GM12878 (cell line): Measurements from ENCODE around the gene PTPN18. TPM values are rescaled to one million over a fixed set of nuclear protein-coding genes. Genes with fewer than 3 reads are reported as not detected.
A peak's percentile ranks its signal among the peaks of the same experiment; 100 is the strongest.

Experiments used
- ATAC-seq: fragments of 200-7000 bp; cut with Tn5 transposase; 3 replicates; pipeline ENCODE4 v1.9.1; 2020; ENCODE audit warnings: mild to moderate bottlenecking, moderate library complexity
- BruUV-seq: library from RNA; stranded (reverse); fragments of 400-500 nt; replicated peaks from 2 replicates; lab custom pipeline; 2021; lab: Mats Ljungman, UMichigan
- CTCF ChIA-PET: fragments of 300-600 bp; sonication (Branson Sonifier 250); formaldehyde crosslinking; extraction: SDS; loops from one replicate; lab custom pipeline; 2021; ENCODE audit warnings: inconsistent platforms; lab: Yijun Ruan, JAX
- POLR2A ChIA-PET: fragments of 350-600 bp; formaldehyde crosslinking; extraction: SDS; loops from one replicate; lab custom pipeline; 2021; ENCODE audit warnings: inconsistent platforms; lab: Charles Lee
- RAD21 ChIA-PET: fragments of 300-600 bp; sonication (Branson Sonifier 250); formaldehyde crosslinking; loops from one replicate; lab custom pipeline; 2023; ENCODE audit warnings: antibody characterized with exemption; ENCODE audit not compliant: unreplicated experiment; lab: Charles Lee
- SMC1A ChIA-PET: fragments of 300-600 bp; sonication (Branson Sonifier 250); formaldehyde crosslinking; loops from one replicate; lab custom pipeline; 2023; ENCODE audit not compliant: unreplicated experiment, uncharacterized antibody; lab: Charles Lee
- DNase-seq: peaks from one replicate; pipeline ENCODE4 v3.0.0-alpha.2; 2011; ENCODE audit warnings: low read depth, low spot score
- FAIRE-seq: peaks from 3 replicates; lab custom pipeline; 2011; peaks lifted over from hg19 to GRCh38; lab: Jason Lieb, UNC
- H2AFZ ChIP-seq: 2 replicates; pipeline ENCODE4 v1.6.0; 2011; ENCODE audit warnings: low read depth, low read length, control low read depth; ENCODE audit not compliant: control insufficient read depth
- H3K27ac ChIP-seq: 2 replicates; pipeline ENCODE4 v1.5.1; 2011; ENCODE audit warnings: control low read depth; ENCODE audit not compliant: control insufficient read depth, insufficient read depth
- H3K27me3 ChIP-seq, 2 experiments: replicated peaks in 1 of 2; 2 replicates each; pipeline versions ENCODE4 v1.6.0 to v1.6.1; 2011; ENCODE audit warnings: low read length in 1 of 2; ENCODE audit not compliant: control insufficient read depth in 2 of 2, insufficient read depth in 2 of 2
- H3K36me3 ChIP-seq, 2 experiments: 2 replicates each; pipeline ENCODE4 v1.5.1; 2011; ENCODE audit warnings: low read length in 1 of 2; ENCODE audit not compliant: control insufficient read depth in 2 of 2, insufficient read depth in 2 of 2
- H3K4me1 ChIP-seq: 2 replicates; pipeline ENCODE4 v1.6.1; 2011; ENCODE audit warnings: mild to moderate bottlenecking, low read length, moderate library complexity, mixed read lengths; ENCODE audit not compliant: control insufficient read depth, insufficient read depth
- H3K4me2 ChIP-seq: 2 replicates; pipeline ENCODE4 v1.6.0; 2011; ENCODE audit warnings: control low read depth; ENCODE audit not compliant: control insufficient read depth, insufficient read depth
- H3K4me3 ChIP-seq: fragments of 200-600 bp; sonication (generic); 2 replicates; pipeline ENCODE4 v1.5.1; 2016
- H3K79me2 ChIP-seq: 2 replicates; pipeline ENCODE4 v1.6.0; 2011; ENCODE audit warnings: low read length; ENCODE audit not compliant: control insufficient read depth, insufficient read depth
- H3K9ac ChIP-seq: 2 replicates; pipeline ENCODE4 v1.8.0; 2011; ENCODE audit warnings: low read length, control low read depth, mixed read lengths; ENCODE audit not compliant: control insufficient read depth, insufficient read depth
- H3K9me3 ChIP-seq: replicated peaks from 3 replicates; pipeline ENCODE4 v1.5.1; 2011; ENCODE audit warnings: mild to moderate bottlenecking, low read length; ENCODE audit not compliant: control insufficient read depth, insufficient read depth
- H4K20me1 ChIP-seq: 2 replicates; pipeline ENCODE4 v1.6.0; 2011; ENCODE audit not compliant: control insufficient read depth, insufficient read depth
- ESRRA ChIP-seq: IDR thresholded peaks from 2 replicates; pipeline ENCODE4 v1.6.1; 2012; ENCODE audit warnings: mild to moderate bottlenecking, low read length, improper control_type of control experiment
- EZH2 ChIP-seq: IDR thresholded peaks from 2 replicates; pipeline ENCODE4 v1.6.1; 2012; ENCODE audit warnings: low read depth, mild to moderate bottlenecking, control low read depth, inconsistent platforms, low read length, borderline replicate concordance; ENCODE audit not compliant: control insufficient read depth
- GATAD2B ChIP-seq: fragments of 450-650 bp; conservative IDR thresholded peaks from 2 replicates; pipeline ENCODE4 v1.6.1; 2017; ENCODE audit warnings: low read depth, mild to moderate bottlenecking, moderate library complexity
- HCFC1 ChIP-seq: fragments of 150-350 bp; IDR thresholded peaks from 2 replicates; pipeline ENCODE4 v1.6.1; 2014; ENCODE audit warnings: low read length
- HDGF ChIP-seq: fragments of 450-650 bp; IDR thresholded peaks from 2 replicates; pipeline ENCODE4 v1.6.1; 2016; ENCODE audit warnings: antibody characterized with exemption
- MAX ChIP-seq: IDR thresholded peaks from 2 replicates; pipeline ENCODE4 v1.6.1; 2012; ENCODE audit warnings: low read depth, low read length, improper control_type of control experiment
- MEF2A ChIP-seq: IDR thresholded peaks from 2 replicates; pipeline ENCODE4 v1.6.1; 2011; ENCODE audit warnings: low read depth, mild to moderate bottlenecking, low read length, moderate library complexity; ENCODE audit not compliant: insufficient read depth
- RB1 ChIP-seq: fragments of 450-650 bp; formaldehyde crosslinking; IDR thresholded peaks from 2 replicates; pipeline ENCODE4 v1.6.1; 2017; ENCODE audit warnings: mild to moderate bottlenecking, borderline replicate concordance
- SMC3 ChIP-seq: IDR thresholded peaks from 2 replicates; pipeline ENCODE4 v1.6.1; 2011; ENCODE audit warnings: low read length, improper control_type of control experiment, borderline replicate concordance
- TCF12 ChIP-seq: IDR thresholded peaks from 2 replicates; pipeline ENCODE4 v1.6.1; 2011; ENCODE audit warnings: low read depth, mild to moderate bottlenecking, low read length
- ZBTB11 ChIP-seq: fragments of 450-650 bp; formaldehyde crosslinking; IDR thresholded peaks from 2 replicates; pipeline ENCODE4 v1.5.0; 2022; ENCODE audit warnings: mild to moderate bottlenecking, missing genetic modification characterization
- ZNF384 ChIP-seq: IDR thresholded peaks from 2 replicates; pipeline ENCODE4 v1.6.1; 2012; ENCODE audit warnings: low read depth, mild to moderate bottlenecking, low read length, improper control_type of control experiment, borderline replicate concordance
- WGBS: methylation state at CpG from one replicate; pipeline ENCODE4 v1.1.6; 2016; ENCODE audit warnings: low lambda C conversion rate; ENCODE audit not compliant: insufficient replicate concordance, insufficient coverage; ENCODE audit errors: missing lambda C conversion rate; 5-methylcytosine and 5-hydroxymethylcytosine counted together
- in situ Hi-C: fragments of 300-500 bp; cut with MboI; formaldehyde crosslinking; loops from 9 replicates; pipeline ENCODE4 v1.14.3; 2018; ENCODE audit warnings: mixed read lengths
- intact Hi-C: fragments of 100-400 bp; cut with micrococcal nuclease; formaldehyde crosslinking; loops from one replicate; pipeline ENCODE4 v1.14.2; 2022; ENCODE audit not compliant: unreplicated experiment
- polyA plus RNA-seq, 11 experiments: library from polyadenylated mRNA; depleted of rRNA in 4 of 11; unstranded in 6 of 11; stranded (reverse) in 5 of 11; fragments of >200 nt; fragmentation: Nextera tagmentation in 4 of 11; fragmentation: Illumina TruSeq in 1 of 11; extraction: Ambion mirVana in 4 of 11; extraction: Trizol in 1 of 11; gene quantifications; 1 replicate in 1 of 11; 2 replicates in 10 of 11; pipeline versions ENCODE4 v1.2.1 to v1.2.3, GENCODE V29; 2011 to 2016; ENCODE audit warnings: inconsistent platforms in 2 of 11, missing spikeins in 2 of 11, low read depth in 1 of 11
- total RNA-seq, 4 experiments: library from RNA; depleted of rRNA in 3 of 4; stranded (reverse); fragments of >200 nt in 3 of 4; fragmentation: Illumina TruSeq in 1 of 4; extraction: Trizol in 1 of 4; gene quantifications; 2 replicates each; pipeline versions ENCODE4 v1.2.1 to v1.2.3, GENCODE V29; 2013 to 2021
- TF ChIP-seq, protein P1 (sequence below): fragments of 450-650 bp; conservative IDR thresholded peaks from 2 replicates; pipeline ENCODE4 v1.6.1; 2017; ENCODE audit warnings: mild to moderate bottlenecking, moderate library complexity

Gene PTPN18
- total and polyA plus RNA-seq, 10 of the 15 experiments (the other 5 are each of a cell fraction or from before 2014, with no cell fraction given), result 14.8 to 89.9 (median 43.4) TPM

DNA sequence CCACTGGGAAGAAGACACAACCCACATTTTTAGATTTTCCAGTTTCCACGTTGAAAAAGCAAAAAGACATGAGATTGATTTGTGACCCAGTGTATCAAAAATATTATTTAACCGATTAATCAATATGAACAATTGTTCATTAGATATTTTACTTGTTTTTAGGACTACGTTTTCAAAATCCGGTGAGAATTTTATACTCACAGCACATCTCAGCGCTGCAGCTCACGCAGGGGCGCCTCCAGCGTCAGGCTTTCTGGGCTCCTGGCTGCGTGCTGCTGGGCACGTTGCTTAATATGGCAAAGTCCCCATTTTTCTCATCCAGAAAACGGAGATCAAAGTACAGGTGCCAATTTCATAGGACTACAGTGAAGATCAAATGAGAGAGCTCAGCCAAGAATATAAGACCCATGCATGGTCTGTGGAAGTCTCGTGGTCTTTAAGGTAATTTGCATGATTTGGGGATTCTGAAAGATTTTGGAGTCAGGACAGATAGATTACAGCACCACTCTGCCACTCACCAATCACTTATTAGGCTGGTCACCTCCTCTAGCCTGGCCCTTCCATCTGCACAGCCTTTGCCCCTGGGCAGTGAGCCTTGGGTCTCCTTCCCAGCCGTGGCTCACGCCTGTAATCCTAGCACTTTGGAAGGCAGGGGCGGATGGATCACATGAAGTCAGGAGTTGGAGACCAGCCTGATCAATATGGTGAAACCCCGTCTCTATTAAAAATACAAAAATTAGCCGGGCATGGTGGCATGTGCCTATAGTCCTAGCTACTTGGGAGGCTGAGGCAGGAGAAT, 36.2 kb downstream of the PTPN18 start:
- no peaks in the 10 kb centered on the region for H3K79me2 ChIP-seq
- no peaks in the 10 kb centered on the region for H3K36me3 ChIP-seq
- SMC1A ChIA-PET, result interaction anchor here (3.1 kb wide), 1 partner anchor 50 kb away, joined by 9 read pairs; the partner anchor contains the start of gene IMP4
- ATAC-seq (0 out of 3 replicates have a peak, but pooled peaks have one; percentile 11), DNase-seq (no peak), FAIRE-seq (no peak)
- intact Hi-C loops (loop anchor here (2.0 kb wide), 1 partner anchor 19 kb away; no protein-coding TSS in a partner anchor), in situ Hi-C loops (no loop called here)
- CTCF ChIA-PET, result interaction anchor here (1.7 kb wide), 1 partner anchor 19 kb away, joined by 4 read pairs; no protein-coding TSS in a partner anchor
- RAD21 ChIA-PET, result interaction anchor here (0.6 kb wide), 1 partner anchor 63 kb away, joined by 3 read pairs; no protein-coding TSS in a partner anchor
- 48% methylated on average over 17 of the region's 17 CpGs for WGBS
- peak overlapping the region; percentile 96 for H3K4me2 ChIP-seq
- H3K27ac ChIP-seq, result peak overlapping the region; percentile 64; the same call in 1 of the 2 replicates
- H3K4me3 ChIP-seq, result peak overlapping the region; percentile 79
- POLR2A ChIA-PET, result no interaction called here
- H3K27me3 ChIP-seq, result no peaks in the 10 kb centered on the region
- no TSS peak for BruUV-seq
- H2AFZ ChIP-seq, result peak overlapping the region; percentile 90
- H3K4me1 ChIP-seq, result peaks cover 30% of the 10 kb centered on the region
- H3K9ac ChIP-seq, result peak overlapping the region; percentile 73
- H4K20me1 ChIP-seq, result no peaks in the 10 kb centered on the region
- TF ChIP-seq RB1, result no peak
- no peak for TF ChIP-seq GATAD2B
- no peak for TF ChIP-seq ZBTB11 (CRISPR knock-in tag)
- TF ChIP-seq, protein P1, sequence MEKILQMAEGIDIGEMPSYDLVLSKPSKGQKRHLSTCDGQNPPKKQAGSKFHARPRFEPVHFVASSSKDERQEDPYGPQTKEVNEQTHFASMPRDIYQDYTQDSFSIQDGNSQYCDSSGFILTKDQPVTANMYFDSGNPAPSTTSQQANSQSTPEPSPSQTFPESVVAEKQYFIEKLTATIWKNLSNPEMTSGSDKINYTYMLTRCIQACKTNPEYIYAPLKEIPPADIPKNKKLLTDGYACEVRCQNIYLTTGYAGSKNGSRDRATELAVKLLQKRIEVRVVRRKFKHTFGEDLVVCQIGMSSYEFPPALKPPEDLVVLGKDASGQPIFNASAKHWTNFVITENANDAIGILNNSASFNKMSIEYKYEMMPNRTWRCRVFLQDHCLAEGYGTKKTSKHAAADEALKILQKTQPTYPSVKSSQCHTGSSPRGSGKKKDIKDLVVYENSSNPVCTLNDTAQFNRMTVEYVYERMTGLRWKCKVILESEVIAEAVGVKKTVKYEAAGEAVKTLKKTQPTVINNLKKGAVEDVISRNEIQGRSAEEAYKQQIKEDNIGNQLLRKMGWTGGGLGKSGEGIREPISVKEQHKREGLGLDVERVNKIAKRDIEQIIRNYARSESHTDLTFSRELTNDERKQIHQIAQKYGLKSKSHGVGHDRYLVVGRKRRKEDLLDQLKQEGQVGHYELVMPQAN, result no peak
- TF ChIP-seq HCFC1, result no peak
- TF ChIP-seq ESRRA, result no peak
- no peak for TF ChIP-seq MAX
- no peak for TF ChIP-seq MEF2A
- TF ChIP-seq SMC3, result no peak
- TF ChIP-seq HDGF, result no peak
- no peak for TF ChIP-seq ZNF384
- no peak for TF ChIP-seq EZH2
- TF ChIP-seq TCF12, result no peak
- TF ChIP-seq, all 136 proteins: peak for 0
- no peaks in the 10 kb centered on the region for H3K9me3 ChIP-seq
